Upper lobe of left lung (tissue), 4 donors: ENCODE measurements around the gene LRBA.

Source experiments
- CTCF ChIP-seq, 6 experiments: fragments of 450-650 bp in 4 of 6; fragments of 200-600 bp in 2 of 6; sonication (generic) in 2 of 6; IDR thresholded peaks; one replicate each; pipeline ENCODE4 v1.5.1; 2016 to 2019; ENCODE audit warnings: antibody characterized with exemption in 6 of 6
- EP300 ChIP-seq, 4 donors: sonication (generic); formaldehyde crosslinking; IDR thresholded peaks; one replicate each; pipeline ENCODE4 v1.5.1; 2017; ENCODE audit warnings: antibody characterized with exemption in 4 of 4, control low read depth in 2 of 4
- POLR2A ChIP-seq, 4 donors: fragments of 450-650 bp; IDR thresholded peaks; one replicate each; pipeline ENCODE4 v1.5.1; 2016 to 2017; ENCODE audit warnings: antibody characterized with exemption in 4 of 4, mild to moderate bottlenecking in 2 of 4
- POLR2AphosphoS5 ChIP-seq, 2 donors: sonication (generic); formaldehyde crosslinking; IDR thresholded peaks; one replicate each; pipeline ENCODE4 v1.5.1; 2017; ENCODE audit warnings: antibody characterized with exemption in 2 of 2

GRCh38 chr4:151031831-151032605 is 16.9 kb upstream of the LRBA start:
- TF ChIP-seq CTCF (IDR thresholded peaks at IDR 0.05), result no peak
- no peak for TF ChIP-seq POLR2A (IDR thresholded peaks at IDR 0.05)
- no peak for TF ChIP-seq EP300 (IDR thresholded peaks at IDR 0.05)
- no peak for TF ChIP-seq POLR2AphosphoS5 (IDR thresholded peaks at IDR 0.05)
